ENCODE results near the gene UBE2E3.
A peak's percentile ranks its signal among the peaks of the same experiment; 100 is the strongest.

Gene UBE2E3

GRCh38 chr2:180980106-180980942 lies at the start of gene UBE2E3:
Gene UBE2E3 (plus strand): TSS chr2:180980605. CDS start chr2:180982043, 1,438 bp downstream.
- DNase-seq = peak; percentile 77 to 87

DNA sequence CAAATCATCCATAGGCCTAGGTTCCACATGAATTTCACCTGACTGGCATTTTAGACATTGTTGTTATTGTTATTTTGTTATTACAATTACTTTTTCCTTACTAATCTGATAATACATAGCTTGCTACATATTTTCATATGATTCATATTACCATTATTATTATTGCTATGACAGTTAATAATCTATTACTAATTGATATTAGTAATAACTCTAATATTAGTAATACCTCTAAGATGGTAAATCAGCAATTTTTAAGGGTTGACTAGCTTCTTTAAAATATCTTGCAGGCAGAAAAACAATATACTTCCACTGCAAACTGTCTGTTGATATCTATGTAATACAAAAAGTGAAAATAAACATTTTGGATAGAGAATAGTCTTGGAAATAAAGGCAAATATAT lies 48.6 kb upstream of the UBE2E3 start:
- no peak for DNase-seq

- no peak for DNase-seq
Observed at GRCh38 chr2:180933332-180933731, 47.1 kb upstream of the UBE2E3 start.

GRCh38 chr2:180934911-180935310 lies 45.5 kb upstream of the UBE2E3 start:
- no peak for DNase-seq

- DNase-seq = peak; percentile 3 to 58
Observed at GRCh38 chr2:180937480-180937879, 42.9 kb upstream of the UBE2E3 start.

DNA sequence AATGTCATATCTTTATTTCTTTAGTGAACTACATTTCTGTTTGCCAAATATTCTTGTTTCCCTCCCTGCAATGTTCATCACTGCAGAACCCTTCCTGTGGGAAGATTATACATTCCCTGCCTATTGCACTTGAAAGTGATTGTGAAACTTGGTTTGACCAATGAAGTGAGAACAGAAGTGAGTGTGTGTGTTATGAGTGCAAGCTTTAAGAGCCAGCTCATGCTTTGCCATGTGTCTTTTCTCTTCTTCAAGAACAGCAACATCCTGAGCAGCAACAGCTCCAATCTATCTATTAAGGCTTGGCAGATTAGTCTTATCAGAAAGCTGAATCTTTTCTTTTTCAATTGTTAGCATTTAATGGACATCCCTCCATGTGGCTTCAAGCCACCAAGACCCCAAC lies 42.0 kb upstream of the UBE2E3 start:
- no peak for DNase-seq

- no peak for DNase-seq
Observed at GRCh38 chr2:180943275-180943674, 37.1 kb upstream of the UBE2E3 start.

DNA sequence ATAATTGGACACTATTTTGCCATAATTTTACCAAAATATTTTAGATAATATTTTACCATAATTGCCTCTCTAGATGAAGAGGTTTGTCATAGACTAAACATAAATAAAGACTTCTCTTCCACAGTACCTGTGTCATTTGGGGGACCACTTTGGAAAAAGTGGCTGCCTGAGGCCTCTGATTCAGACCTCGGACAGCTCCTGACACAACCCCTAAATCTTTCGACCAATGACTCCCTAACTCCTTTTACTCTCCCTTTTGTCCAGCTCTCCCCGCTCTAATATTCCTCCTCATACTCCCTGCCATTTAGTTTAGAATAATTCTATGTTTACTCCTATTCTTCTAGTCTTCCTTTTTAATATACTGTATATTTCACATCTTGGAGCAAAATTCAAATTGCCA lies 36.0 kb upstream of the UBE2E3 start:
- DNase-seq = no peak

DNA sequence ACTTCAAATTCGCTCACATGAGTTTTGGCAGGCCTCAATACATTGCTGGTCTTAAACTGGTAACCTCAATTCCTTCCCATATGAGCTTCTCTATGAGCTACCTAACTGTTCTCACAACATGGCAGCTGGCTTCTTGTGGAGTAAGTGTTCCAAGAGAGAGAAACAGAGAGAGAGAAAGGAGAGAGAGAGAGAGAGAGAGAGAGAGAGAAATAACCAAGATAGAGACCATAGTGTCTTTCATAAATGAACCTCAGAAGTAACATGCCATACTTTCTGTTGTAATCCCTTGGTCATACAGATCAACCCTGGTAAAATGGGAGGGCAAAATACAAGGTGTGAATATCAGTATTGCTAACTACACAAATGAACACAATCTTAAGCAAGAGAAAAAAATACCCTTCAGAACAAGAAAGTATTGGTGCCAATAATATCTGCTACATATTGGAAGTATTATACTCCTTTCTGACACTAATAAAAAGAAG lies 33.2 kb upstream of the UBE2E3 start:
- DNase-seq = no peak

- DNase-seq = no peak
Observed at GRCh38 chr2:180949896-180950295, 30.5 kb upstream of the UBE2E3 start.

GRCh38 chr2:180952082-180952481 lies 28.3 kb upstream of the UBE2E3 start:
- no peak for DNase-seq

DNA sequence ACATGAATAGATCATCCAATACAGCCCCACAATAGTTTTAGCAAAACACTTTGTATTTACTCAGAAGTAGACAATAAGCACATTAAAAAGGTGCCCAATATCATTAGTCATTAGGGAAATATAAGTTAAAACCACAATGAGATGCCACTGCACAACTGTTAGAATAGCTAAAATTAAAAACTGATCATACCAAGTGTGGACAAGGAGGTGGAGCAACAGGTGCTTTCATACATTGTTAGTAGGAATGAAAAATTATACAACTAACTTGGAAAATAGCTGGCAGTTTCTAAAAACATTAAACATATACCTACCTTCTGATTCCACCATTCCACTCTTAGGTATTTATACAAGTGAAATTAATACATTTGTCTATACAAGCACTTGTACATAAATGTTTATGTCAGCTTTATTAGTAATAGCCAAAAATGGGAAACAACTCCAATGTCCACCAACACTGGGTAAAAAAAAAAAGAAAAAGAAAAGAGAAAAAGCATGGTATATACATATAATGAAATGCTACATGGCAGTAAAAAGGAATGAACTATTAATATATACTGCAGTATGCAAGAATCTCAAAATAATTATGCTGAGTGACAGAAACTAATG lies 27.6 kb upstream of the UBE2E3 start:
- DNase-seq = no peak

- DNase-seq = no peak
Observed at GRCh38 chr2:180953550-180953949, 26.9 kb upstream of the UBE2E3 start.

DNA sequence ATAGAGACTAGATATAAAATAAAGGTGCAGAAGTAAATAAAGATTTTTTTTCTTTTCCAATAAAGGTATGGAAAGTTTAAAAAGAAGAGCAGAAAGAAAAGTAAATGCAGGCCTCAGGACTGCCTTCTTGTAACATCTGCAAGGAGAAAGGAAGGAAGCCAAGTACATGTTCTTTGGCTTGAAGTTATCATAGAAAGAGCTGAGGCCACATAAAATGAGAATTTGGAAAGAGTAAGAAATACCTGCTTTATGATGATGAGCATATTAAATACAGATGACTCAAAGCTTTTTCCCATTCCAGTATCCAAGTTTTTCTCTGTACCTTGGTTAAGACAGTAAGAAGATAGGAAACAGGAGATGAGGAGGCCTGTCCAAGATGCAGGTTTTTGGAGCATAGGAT lies 25.3 kb upstream of the UBE2E3 start:
- no peak for DNase-seq

DNA sequence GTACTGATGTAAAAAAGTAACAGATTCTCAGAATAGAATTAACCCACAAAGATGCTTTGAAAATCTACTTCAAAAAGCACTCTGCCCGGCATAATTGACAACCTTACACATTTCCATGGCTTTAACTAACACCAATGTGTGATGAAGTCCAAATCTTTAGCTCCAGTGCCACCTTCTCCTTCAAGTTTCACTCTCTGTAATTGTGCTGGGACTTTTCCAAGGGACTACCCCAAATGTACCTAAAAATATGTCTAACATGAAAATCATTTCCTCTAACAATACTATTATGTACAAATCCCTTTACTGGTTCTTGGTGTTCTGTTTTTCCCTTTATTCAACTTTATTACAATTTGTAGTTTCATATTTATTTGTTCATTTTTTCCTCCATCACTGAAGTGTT lies 20.6 kb upstream of the UBE2E3 start:
- DNase-seq = no peak

GRCh38 chr2:180960982-180961381 lies 19.4 kb upstream of the UBE2E3 start:
- DNase-seq = no peak

- no peak for DNase-seq
Observed at GRCh38 chr2:180962727-180963314, 17.6 kb upstream of the UBE2E3 start.

DNA sequence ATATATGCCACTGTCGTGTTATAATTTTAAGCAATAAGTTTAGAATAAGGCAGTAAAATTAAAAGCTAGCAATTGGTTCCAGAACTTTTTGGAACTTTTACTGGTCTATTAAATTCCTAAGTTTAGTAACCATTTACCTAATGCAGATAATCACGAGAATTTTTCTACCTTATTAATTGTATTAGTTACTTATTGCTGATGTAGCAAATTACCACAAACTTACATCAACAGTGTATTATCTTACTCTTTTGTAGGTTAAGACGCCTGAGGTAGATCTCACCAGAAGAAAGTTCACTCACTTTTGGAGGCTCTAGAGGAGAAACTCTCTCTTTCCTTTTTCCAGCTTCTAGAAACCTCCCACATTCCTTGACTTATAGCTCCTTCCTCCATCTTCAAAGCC lies 14.0 kb upstream of the UBE2E3 start:
- DNase-seq = no peak

DNA sequence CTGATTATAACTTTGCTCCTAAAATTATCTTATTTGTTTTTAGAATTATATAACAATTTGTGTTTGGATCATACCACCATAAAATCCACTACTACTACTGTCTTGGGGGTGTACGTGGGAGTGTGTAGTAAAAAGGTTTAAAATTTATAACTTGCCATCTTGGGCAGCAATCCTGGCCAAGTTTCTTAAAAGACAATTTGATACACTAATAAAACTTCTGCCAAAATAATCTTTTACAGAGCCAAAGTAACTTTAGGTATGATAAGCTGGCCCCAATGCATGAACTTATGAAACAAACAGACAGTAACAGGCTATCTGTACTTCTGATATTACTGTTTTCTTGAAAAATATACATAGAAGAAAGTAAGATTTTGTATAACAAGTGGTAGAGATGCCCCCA lies 11.3 kb upstream of the UBE2E3 start:
- no peak for DNase-seq

- no peak for DNase-seq
Observed at GRCh38 chr2:180970016-180970415, 10.4 kb upstream of the UBE2E3 start.

DNA sequence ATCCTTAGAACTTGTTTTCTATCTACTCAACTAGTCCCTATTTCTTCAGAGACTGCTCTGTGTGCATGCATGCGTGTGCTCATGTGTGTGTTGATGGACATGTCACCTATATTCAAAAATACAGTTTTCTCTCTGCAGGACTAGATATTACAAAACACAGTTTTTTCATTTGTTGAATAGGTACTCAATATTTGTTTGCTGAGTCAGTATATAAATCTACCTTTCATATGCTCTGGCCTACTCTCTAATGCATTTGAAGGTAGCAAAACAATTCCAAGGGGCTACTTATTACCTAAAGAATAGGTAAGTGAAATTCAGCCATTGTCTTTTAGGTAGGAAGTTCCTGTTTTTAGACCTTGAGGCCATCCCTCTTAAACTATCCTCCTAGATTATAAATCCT lies 8.6 kb upstream of the UBE2E3 start:
- DNase-seq = no peak

DNA sequence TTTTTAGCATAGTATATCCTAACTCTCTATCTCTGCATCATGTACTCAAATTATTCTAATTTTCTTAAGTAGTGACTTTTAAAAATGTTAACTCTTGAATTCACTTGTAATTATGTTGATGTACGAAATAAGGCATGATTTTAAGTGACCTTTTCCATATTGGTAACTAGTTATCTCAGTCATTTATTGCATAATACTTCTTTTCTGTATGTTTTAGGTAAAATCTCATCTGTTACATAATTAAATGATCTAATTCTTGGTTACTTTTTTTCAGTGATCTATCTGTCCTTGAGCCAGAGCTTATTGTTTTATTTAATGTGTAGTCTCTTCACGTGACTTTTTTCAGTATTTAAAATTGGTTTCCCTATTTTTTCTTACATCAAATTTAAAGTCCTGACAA lies 4.8 kb upstream of the UBE2E3 start:
- DNase-seq = no peak

DNA sequence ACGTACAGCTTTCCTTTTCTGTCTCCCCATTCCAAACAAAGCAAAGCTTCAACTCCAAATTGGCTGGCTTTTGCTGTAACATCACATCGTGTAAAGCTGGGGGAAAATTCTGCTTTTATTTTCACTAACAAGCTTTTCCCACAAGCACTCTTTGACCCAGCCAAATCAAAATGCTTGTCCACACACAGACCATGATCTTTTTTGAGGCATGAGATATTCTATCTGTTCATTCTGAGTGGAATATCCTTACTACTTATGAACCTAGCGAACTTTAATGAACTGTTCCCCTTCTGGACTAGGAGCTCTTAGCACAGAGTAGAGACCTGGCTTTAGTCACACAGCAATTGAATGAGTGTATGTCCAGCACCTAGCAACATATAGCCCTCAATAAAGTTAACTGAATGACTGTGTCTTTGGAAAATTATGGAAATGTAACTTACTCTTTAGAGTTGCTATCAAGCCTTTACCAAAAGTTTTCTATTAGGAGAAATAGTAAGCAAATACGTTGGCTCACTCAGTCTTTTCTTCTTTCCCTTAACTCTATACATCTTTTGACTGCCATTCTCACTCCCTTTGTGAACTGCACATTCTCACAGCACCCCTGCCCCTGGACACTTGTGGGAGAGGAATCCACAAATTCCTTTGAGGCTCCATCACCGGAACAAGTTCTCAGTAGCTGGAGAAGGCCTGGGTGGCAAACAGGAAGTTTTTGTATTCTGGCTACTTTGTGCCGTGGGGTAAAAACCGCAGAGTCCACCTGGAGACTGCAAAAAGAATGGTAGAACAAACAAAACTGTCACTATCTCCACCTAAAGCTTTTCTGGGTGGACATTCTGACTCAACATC lies 1.3 kb upstream of the UBE2E3 start:
- no peak for DNase-seq
